Gastrocnemius medialis (tissue), 4 donors: ENCODE measurements around the gene ATG4B. TPM values are rescaled to one million over a fixed set of nuclear protein-coding genes. Genes with fewer than 3 reads are reported as not detected.

Experiments used
- ATAC-seq, 2 donors: fragments of 150-250 bp; one replicate each; pipeline ENCODE4 v1.9.1; 2016
- DNase-seq, 2 donors: peaks; one replicate each; pipeline ENCODE4 v3.0.0-alpha.2; 2019
- H3K27ac ChIP-seq, 4 donors: fragments of 200-600 bp; sonication (generic); 1 replicate in 1 of 4; 2 replicates in 3 of 4; pipeline ENCODE4 v1.5.1; 2016 to 2018; ENCODE audit warnings: mild to moderate bottlenecking in 2 of 4, moderate library complexity in 1 of 4
- H3K27me3 ChIP-seq, 3 donors: fragments of 200-600 bp; sonication (generic) in 2 of 3; 1 replicate in 1 of 3; 2 replicates in 2 of 3; pipeline versions ENCODE4 v1.5.1 to v1.6.0; 2016 to 2019; ENCODE audit warnings: mild to moderate bottlenecking in 1 of 3, moderate library complexity in 1 of 3
- H3K36me3 ChIP-seq, 2 donors: fragments of 200-600 bp; sonication (generic) in 1 of 2; one replicate each; pipeline ENCODE4 v1.5.1; 2017 to 2018
- H3K4me1 ChIP-seq, 2 donors: fragments of 200-600 bp; sonication (generic) in 1 of 2; one replicate each; pipeline ENCODE4 v1.5.1; 2016 to 2017; ENCODE audit warnings: mild to moderate bottlenecking in 2 of 2
- H3K4me3 ChIP-seq, 4 donors: fragments of 200-600 bp; sonication (generic) in 3 of 4; 1 replicate in 1 of 4; 2 replicates in 3 of 4; pipeline ENCODE4 v1.5.1; 2016 to 2019; ENCODE audit warnings: mild to moderate bottlenecking in 2 of 4
- H3K9me3 ChIP-seq, 3 donors: fragments of 200-600 bp; sonication (generic) in 2 of 3; 1 replicate in 1 of 3; 2 replicates in 2 of 3; pipeline ENCODE4 v1.5.1; 2016 to 2019
- POLR2A ChIP-seq, 2 donors: fragments of 450-650 bp; IDR thresholded peaks; one replicate each; pipeline ENCODE4 v1.6.1; 2017; ENCODE audit warnings: antibody characterized with exemption in 2 of 2, mild to moderate bottlenecking in 2 of 2, moderate library complexity in 2 of 2
- in situ Hi-C, 4 donors: fragments of 200-750 bp; cut with MboI; loops; one replicate each; pipeline versions ENCODE4 v1.15.0 to v1.8.0; 2017; ENCODE audit warnings: low sequenced_read_pairs in 4 of 4
- intact Hi-C: fragments of 100-400 bp; cut with DNase I; formaldehyde crosslinking; loops from one replicate; pipeline ENCODE4 v1.15.1; 2023; ENCODE audit warnings: low total_unique reads
- total RNA-seq, 4 donors: library from RNA; depleted of rRNA; stranded (reverse); fragments of >200 nt; gene quantifications; one replicate each; pipeline versions ENCODE4 v1.1.0 to v1.2.3, GENCODE V29; 2016
- TF ChIP-seq, protein P1 (sequence below), 5 experiments: fragments of 450-650 bp in 3 of 5; fragments of 200-600 bp in 2 of 5; sonication (generic) in 2 of 5; IDR thresholded peaks in 4 of 5; conservative IDR thresholded peaks in 1 of 5; 1 replicate in 4 of 5; 2 replicates in 1 of 5; pipeline ENCODE4 v1.5.1; 2016 to 2019; ENCODE audit warnings: antibody characterized with exemption in 5 of 5, mild to moderate bottlenecking in 3 of 5, moderate library complexity in 3 of 5

Gene ATG4B
- total RNA-seq, 4 donors from 2014 or later: 32.0 to 57.5 (median 49.8) TPM

- Histone ChIP-seq H3K27me3 (no peaks in the 10 kb centered on the region), H3K4me3 (no peak overlapping the region), H3K4me1 (peaks cover 0 to 5% of the 10 kb centered on the region in 2 donors), H3K27ac (no peak overlapping the region), H3K36me3 (peaks cover 0 to 19% of the 10 kb centered on the region in 2 donors), H3K9me3 (no peaks in the 10 kb centered on the region)
- in situ Hi-C loops (no loop called here), intact Hi-C loops (no loop called here)
- no peak for DNase-seq
- no peak for TF ChIP-seq POLR2A (IDR thresholded peaks at IDR 0.05)
- TF ChIP-seq, protein P1, sequence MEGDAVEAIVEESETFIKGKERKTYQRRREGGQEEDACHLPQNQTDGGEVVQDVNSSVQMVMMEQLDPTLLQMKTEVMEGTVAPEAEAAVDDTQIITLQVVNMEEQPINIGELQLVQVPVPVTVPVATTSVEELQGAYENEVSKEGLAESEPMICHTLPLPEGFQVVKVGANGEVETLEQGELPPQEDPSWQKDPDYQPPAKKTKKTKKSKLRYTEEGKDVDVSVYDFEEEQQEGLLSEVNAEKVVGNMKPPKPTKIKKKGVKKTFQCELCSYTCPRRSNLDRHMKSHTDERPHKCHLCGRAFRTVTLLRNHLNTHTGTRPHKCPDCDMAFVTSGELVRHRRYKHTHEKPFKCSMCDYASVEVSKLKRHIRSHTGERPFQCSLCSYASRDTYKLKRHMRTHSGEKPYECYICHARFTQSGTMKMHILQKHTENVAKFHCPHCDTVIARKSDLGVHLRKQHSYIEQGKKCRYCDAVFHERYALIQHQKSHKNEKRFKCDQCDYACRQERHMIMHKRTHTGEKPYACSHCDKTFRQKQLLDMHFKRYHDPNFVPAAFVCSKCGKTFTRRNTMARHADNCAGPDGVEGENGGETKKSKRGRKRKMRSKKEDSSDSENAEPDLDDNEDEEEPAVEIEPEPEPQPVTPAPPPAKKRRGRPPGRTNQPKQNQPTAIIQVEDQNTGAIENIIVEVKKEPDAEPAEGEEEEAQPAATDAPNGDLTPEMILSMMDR (IDR thresholded peaks at IDR 0.05 in 4 of 5, conservative IDR thresholded peaks at IDR 0.05 in 1 of 5): no peak
- no peak for ATAC-seq
Measured at GRCh38 chr2:241678784-241679540, 41.5 kb downstream of the ATG4B start.

DNA sequence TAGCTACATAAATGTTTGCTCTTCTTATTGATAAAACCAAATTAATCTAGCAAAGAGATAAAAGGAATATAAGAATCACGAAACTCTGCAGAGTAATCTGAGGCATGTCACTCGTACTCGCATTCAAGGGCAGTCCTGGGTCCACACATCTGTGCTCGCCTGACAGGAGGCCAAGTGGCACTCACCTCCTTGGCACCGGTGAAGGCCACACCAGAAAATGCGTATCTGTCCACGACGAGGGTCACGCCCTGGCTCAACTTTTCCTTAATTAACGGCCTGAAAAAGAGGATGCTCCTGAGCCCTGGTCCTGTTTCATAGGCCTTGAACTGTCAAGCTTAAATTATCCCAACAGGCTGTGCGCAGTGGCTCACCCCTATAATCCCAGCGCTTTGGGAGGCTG lies 42.6 kb downstream of the ATG4B start:
- in situ Hi-C loops: no loop called here
- H3K36me3 ChIP-seq: peaks cover 0 to 19% of the 10 kb centered on the region in 2 donors
- TF ChIP-seq, protein P1 (IDR thresholded peaks at IDR 0.05 in 4 of 5, conservative IDR thresholded peaks at IDR 0.05 in 1 of 5): no peak
- no peak for TF ChIP-seq POLR2A (IDR thresholded peaks at IDR 0.05)

DNA sequence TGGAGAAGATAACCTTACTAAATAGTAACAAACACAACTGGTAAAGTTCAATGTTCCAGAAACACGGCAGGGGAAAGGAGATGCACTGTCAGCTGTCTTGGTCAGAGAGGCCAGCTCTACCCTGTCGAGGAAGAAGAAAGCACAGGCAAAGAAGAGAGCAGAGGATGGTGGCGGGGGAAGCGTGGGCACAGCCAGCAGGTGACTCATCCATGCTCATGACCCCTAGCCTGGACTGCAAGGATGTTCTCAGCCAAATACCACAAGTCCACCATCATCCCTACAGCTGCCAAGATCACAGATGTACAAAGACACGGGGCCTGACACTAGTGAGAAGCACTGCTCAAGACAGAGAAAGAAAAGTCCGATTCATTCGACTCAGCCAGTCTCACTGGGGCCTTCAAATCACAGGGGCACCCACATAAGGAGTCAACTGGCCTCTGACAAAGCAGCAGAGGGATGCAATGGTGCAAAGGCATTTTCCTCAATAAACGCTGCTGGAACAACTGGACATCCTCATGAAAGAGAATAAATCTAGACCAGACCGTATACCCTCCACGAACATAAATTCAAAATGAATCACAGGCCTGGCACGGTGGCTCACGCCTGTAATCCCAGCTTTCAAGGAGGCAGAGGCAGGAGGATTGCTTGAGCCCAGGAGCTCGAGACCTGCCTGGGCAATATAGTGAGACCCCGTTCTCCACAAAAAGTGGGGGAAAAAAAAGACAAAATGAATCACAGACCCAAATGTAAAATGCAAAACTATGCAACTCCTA lies 43.5 kb downstream of the ATG4B start:
- no peaks in the 10 kb centered on the region for H3K9me3 ChIP-seq
- ATAC-seq: peak; percentile 91 to 96
- DNase-seq: peak in 1 of 2 donors; percentile 74
- H3K27ac ChIP-seq: peak overlapping the region in 3 of 4 donors; percentile 39 to 56 (median 45)
- no peaks in the 10 kb centered on the region for H3K27me3 ChIP-seq
- in situ Hi-C loops: no loop called here
- no peak overlapping the region for H3K4me3 ChIP-seq
- intact Hi-C loops: no loop called here
- peaks cover 0 to 19% of the 10 kb centered on the region in 2 donors for H3K36me3 ChIP-seq
- H3K4me1 ChIP-seq: peaks cover 6 to 9% of the 10 kb centered on the region in 2 donors
- TF ChIP-seq, protein P1 (IDR thresholded peaks at IDR 0.05 in 4 of 5, conservative IDR thresholded peaks at IDR 0.05 in 1 of 5): no peak
- no peak for TF ChIP-seq POLR2A (IDR thresholded peaks at IDR 0.05)

More for the DNA sequence above, 42.6 kb downstream of the ATG4B start:
- Histone ChIP-seq H3K4me1 (peaks cover 0 to 5% of the 10 kb centered on the region in 2 donors), H3K4me3 (no peak overlapping the region), H3K27ac (no peak overlapping the region), H3K27me3 (no peaks in the 10 kb centered on the region), H3K9me3 (no peaks in the 10 kb centered on the region)
- intact Hi-C loops: no loop called here
- DNase-seq (no peak), ATAC-seq (no peak)

DNA sequence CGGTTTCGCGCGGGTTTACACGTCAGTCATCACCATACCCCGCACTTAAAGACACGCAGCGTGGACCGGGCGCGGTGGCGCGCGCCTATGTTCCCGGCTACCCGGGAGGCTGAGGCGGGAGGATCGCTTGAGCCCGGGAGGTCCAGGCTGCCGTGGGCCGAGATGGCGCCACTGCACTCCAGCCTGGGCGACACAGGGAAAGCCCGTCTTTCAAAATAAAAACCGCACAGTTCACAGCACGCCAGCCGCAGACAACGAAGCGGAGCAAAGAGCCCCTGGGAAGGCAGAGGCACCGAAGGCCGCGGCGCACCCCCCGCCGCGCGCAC lies 48.8 kb downstream of the ATG4B start:
- Histone ChIP-seq H3K4me1 (peaks cover 30% of the 10 kb centered on the region in 2 donors), H3K9me3 (no peaks in the 10 kb centered on the region), H3K36me3 (peaks cover 0 to 26% of the 10 kb centered on the region in 2 donors), H3K27ac (peak overlapping the region; percentile 90 to 99 (median 93)), H3K4me3 (peak overlapping the region; percentile 72 to 98 (median 82)), H3K27me3 (no peaks in the 10 kb centered on the region)
- DNase-seq: no peak
- peak; percentile 4 to 18 for ATAC-seq
- in situ Hi-C loops (no loop called here), intact Hi-C loops (loop anchor here (1.0 kb wide), 2 partner anchors 48 to 49 kb away; partner anchors contain the start of genes ATG4B, D2HGDH and THAP4)
- TF ChIP-seq, protein P1 (IDR thresholded peaks at IDR 0.05 in 4 of 5, conservative IDR thresholded peaks at IDR 0.05 in 1 of 5): no peak
- TF ChIP-seq POLR2A (IDR thresholded peaks at IDR 0.05): no peak
